ENCODE measurements around the gene MUC13.

GRCh38 chr3:124952282-124952855, 17.8 kb upstream of the MUC13 start:
- no peak for TF ChIP-seq BACH2 (CRISPR knock-in tag; IDR thresholded peaks at IDR 0.05; ENCODE audit: borderline replicate concordance)
- TF ChIP-seq ZFP30 (CRISPR knock-in tag; IDR thresholded peaks at IDR 0.05) = no peak
- no peak for TF ChIP-seq ZNF70 (CRISPR knock-in tag; IDR thresholded peaks at IDR 0.05)
- no peak for TF ChIP-seq ZC3H10 (CRISPR knock-in tag; IDR thresholded peaks at IDR 0.05)
- TF ChIP-seq ARNTL (CRISPR knock-in tag; IDR thresholded peaks at IDR 0.05; ENCODE audit: borderline replicate concordance, low read depth) = no peak
- TF ChIP-seq ZNF8 (CRISPR knock-in tag; IDR thresholded peaks at IDR 0.05) = no peak
- TF ChIP-seq PPARA (CRISPR knock-in tag; IDR thresholded peaks at IDR 0.05; ENCODE audit: borderline replicate concordance) = no peak
- no peak for TF ChIP-seq CSRNP3 (CRISPR knock-in tag; IDR thresholded peaks at IDR 0.05)
- TF ChIP-seq TCF4 (CRISPR knock-in tag; IDR thresholded peaks at IDR 0.05; ENCODE audit: borderline replicate concordance) = no peak
- TF ChIP-seq PATZ1 (CRISPR knock-in tag; IDR thresholded peaks at IDR 0.05; ENCODE audit: borderline replicate concordance) = no peak
